CD4-positive, CD25-positive, alpha-beta regulatory T cell (primary cell): ENCODE data around the gene FILIP1L. TPM values are rescaled to one million over a fixed set of nuclear protein-coding genes. Genes with fewer than 3 reads are reported as not detected.
A peak's percentile ranks its signal among the peaks of the same experiment; 100 is the strongest.

Source experiments
- ATAC-seq, 2 donors: fragments of 150-1000 bp; cut with Tn5 transposase; one replicate each; pipeline ENCODE4 v1.10.0; 2021; ENCODE audit warnings: low read depth in 2 of 2, moderate number of reproducible peaks in 2 of 2, moderate library complexity in 1 of 2
- DNase-seq, 3 donors: peaks; one replicate each; pipeline versions ENCODE4 v3.0.0 to v3.0.0-alpha.2; 2012 to 2022; ENCODE audit warnings: mixed read lengths in 1 of 3
- H3K27ac ChIP-seq: one replicate; pipeline ENCODE4 v1.7.0; 2013; ENCODE audit warnings: mild to moderate bottlenecking, low read length; ENCODE audit not compliant: insufficient read depth, poor library complexity, severe bottlenecking
- H3K27me3 ChIP-seq: one replicate; pipeline ENCODE4 v1.7.0; 2013; ENCODE audit warnings: low read length; ENCODE audit not compliant: control insufficient read depth, insufficient read depth
- H3K36me3 ChIP-seq: one replicate; pipeline ENCODE4 v1.7.0; 2013; ENCODE audit warnings: mild to moderate bottlenecking, low read length, moderate library complexity; ENCODE audit not compliant: control insufficient read depth, insufficient read depth
- H3K4me1 ChIP-seq: 2 replicates; pipeline ENCODE4 v1.7.0; 2013; ENCODE audit warnings: mild to moderate bottlenecking, low read length; ENCODE audit not compliant: insufficient read depth, control insufficient read depth, poor library complexity, severe bottlenecking
- H3K4me3 ChIP-seq: one replicate; pipeline ENCODE4 v1.7.0; 2013; ENCODE audit warnings: low read depth, mild to moderate bottlenecking, low read length, moderate library complexity
- H3K9me3 ChIP-seq, 2 experiments: 1 replicate in 1 of 2; 2 replicates in 1 of 2; pipeline ENCODE4 v1.7.0; 2013; ENCODE audit warnings: low read length in 2 of 2, mild to moderate bottlenecking in 1 of 2, moderate library complexity in 1 of 2; ENCODE audit not compliant: control insufficient read depth in 2 of 2
- H3K27ac Mint-ChIP-seq, 3 donors: one replicate each; pipeline ENCODE4 v1.8.0; 2020 to 2022; ENCODE audit warnings: mild to moderate bottlenecking in 3 of 3, mixed read lengths in 3 of 3, moderate library complexity in 2 of 3
- H3K27me3 Mint-ChIP-seq: one replicate; pipeline ENCODE4 v1.8.0; 2022; ENCODE audit warnings: mild to moderate bottlenecking, mixed read lengths
- H3K36me3 Mint-ChIP-seq: one replicate; pipeline ENCODE4 v1.8.0; 2020; ENCODE audit warnings: mixed read lengths
- H3K4me1 Mint-ChIP-seq, 4 donors: one replicate each; pipeline ENCODE4 v1.8.0; 2020 to 2022; ENCODE audit warnings: mixed read lengths in 4 of 4, mild to moderate bottlenecking in 1 of 4
- H3K4me3 Mint-ChIP-seq, 4 donors: one replicate each; pipeline ENCODE4 v1.8.0; 2020 to 2022; ENCODE audit warnings: mild to moderate bottlenecking in 4 of 4, mixed read lengths in 4 of 4, moderate library complexity in 3 of 4
- H3K9me3 Mint-ChIP-seq, 7 donors: one replicate each; pipeline ENCODE4 v1.8.0; 2020 to 2022; ENCODE audit warnings: mixed read lengths in 7 of 7, mild to moderate bottlenecking in 3 of 7, moderate library complexity in 2 of 7
- polyA plus RNA-seq, 4 donors: library from polyadenylated mRNA; unstranded; fragments of 300-500 nt; fragmentation: Illumina TruSeq; gene quantifications; one replicate each; pipeline ENCODE4 v1.2.3, GENCODE V29; 2021
- total RNA-seq: library from RNA; stranded (reverse); gene quantifications from one replicate; pipeline ENCODE4 v1.2.3, GENCODE V29; 2022

FILIP1L gene
- total and polyA plus RNA-seq, 5 donors from 2014 or later = 0.37 to 1.0 (median 0.65) TPM; not detected in 2

DNA sequence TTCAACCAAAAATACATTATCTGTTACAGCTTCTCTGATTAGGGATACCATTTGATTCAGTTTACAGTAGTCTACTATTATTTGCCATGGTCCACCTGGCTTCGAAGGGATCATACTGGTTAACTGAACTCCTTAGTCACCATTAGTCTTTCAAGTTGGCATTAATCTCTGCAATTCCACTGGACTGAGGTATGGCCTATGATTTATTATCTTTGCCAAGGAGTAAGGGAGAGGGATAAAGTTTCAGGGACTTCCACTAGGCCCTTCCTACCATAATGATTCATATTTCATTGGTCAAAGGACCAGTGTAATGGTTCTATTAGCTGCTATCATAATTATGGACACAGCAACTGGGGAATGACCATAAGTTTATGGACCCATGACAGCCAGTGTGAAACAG is 303.9 kb downstream of the FILIP1L start:
- no peak overlapping the region for H3K27ac Mint-ChIP-seq
- H3K4me3 Mint-ChIP-seq = no peak overlapping the region
- ATAC-seq (no peak), DNase-seq (no peak)
- H3K9me3 Mint-ChIP-seq = peaks cover 0 to 6% (median 3%) of the 10 kb centered on the region in 7 donors
- Histone ChIP-seq H3K36me3 (no peaks in the 10 kb centered on the region), H3K27ac (no peak overlapping the region), H3K27me3 (no peaks in the 10 kb centered on the region), H3K4me3 (no peak overlapping the region), H3K4me1 (no peaks in the 10 kb centered on the region), H3K9me3 (peaks cover 0 to 7% of the 10 kb centered on the region in 2 experiments)
- H3K36me3 Mint-ChIP-seq = peaks cover 5% of the 10 kb centered on the region
- no peaks in the 10 kb centered on the region for H3K27me3 Mint-ChIP-seq
- peaks cover 0 to 4% (median 2%) of the 10 kb centered on the region in 4 donors for H3K4me1 Mint-ChIP-seq

DNA sequence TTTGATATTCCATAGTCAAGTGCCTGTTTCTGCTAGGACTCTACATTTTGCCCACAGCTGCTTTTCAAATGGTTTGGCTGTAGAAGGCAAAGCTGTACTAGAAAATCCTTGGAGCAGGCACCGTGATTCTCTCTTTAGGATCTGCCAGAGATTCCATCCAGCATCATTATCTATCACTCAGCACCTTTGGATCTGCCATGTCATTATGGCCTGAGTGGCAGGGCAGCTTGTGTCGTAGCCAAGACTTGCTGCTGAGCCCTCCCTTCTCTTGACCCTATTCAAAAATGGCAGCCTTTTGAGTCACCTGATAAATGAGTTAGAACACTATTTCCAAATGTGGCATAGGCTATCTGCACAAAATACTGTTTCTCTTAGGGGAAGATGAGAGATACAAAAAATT is 304.7 kb downstream of the FILIP1L start:
- Mint-ChIP-seq H3K4me1 (peaks cover 0 to 3% (median 0%) of the 10 kb centered on the region in 4 donors), H3K36me3 (peaks cover 5% of the 10 kb centered on the region), H3K9me3 (peaks cover 0 to 7% (median 4%) of the 10 kb centered on the region in 7 donors), H3K27me3 (no peaks in the 10 kb centered on the region), H3K27ac (peak overlapping the region in 1 of 3 donors; percentile 20), H3K4me3 (no peak overlapping the region)
- Histone ChIP-seq H3K27me3 (no peaks in the 10 kb centered on the region), H3K4me3 (no peak overlapping the region), H3K27ac (no peak overlapping the region), H3K4me1 (no peaks in the 10 kb centered on the region), H3K36me3 (no peaks in the 10 kb centered on the region), H3K9me3 (peaks cover 0 to 15% of the 10 kb centered on the region in 2 experiments)
- ATAC-seq = no peak
- no peak for DNase-seq

DNA sequence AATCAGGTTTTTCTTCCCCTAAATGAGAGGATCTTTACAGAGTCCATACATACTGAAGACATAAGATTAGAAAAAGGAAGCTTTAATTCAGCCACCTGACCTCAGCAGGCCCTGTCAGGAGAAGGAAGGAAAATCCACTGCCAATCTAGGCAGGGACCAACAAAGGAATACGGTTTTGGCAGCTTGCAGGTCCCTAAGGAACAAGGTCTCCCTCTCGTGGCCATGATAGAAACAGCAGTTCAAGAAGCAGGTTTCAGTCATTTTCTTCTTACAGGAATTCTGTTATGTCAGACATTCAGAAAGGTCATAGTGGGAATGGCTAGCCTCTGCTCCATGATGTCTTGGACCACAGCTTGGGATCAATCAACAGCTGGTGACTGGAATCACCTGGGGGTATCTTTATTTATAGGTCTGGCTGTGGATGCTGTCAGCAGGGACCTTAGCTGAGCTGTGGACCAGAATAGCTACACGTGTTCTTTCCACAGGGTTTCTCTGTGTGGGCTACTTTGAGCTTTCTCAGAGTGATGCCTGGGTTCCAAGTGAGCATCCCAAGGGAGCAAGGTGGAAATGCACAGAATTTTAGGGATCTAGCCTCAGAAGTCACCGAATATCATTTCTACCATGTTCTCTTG is 306.0 kb downstream of the FILIP1L start:
- Mint-ChIP-seq H3K27ac (no peak overlapping the region), H3K36me3 (peaks cover 5% of the 10 kb centered on the region), H3K4me3 (no peak overlapping the region), H3K27me3 (no peaks in the 10 kb centered on the region), H3K4me1 (peaks cover 0 to 3% (median 0%) of the 10 kb centered on the region in 4 donors), H3K9me3 (peaks cover 0 to 11% (median 4%) of the 10 kb centered on the region in 7 donors)
- H3K4me1 ChIP-seq = no peaks in the 10 kb centered on the region
- peaks cover 0 to 17% of the 10 kb centered on the region in 2 experiments for H3K9me3 ChIP-seq
- no peaks in the 10 kb centered on the region for H3K36me3 ChIP-seq
- H3K4me3 ChIP-seq = no peak overlapping the region
- peak; percentile 33 to 59 (median 46) for DNase-seq
- no peak for ATAC-seq
- no peaks in the 10 kb centered on the region for H3K27me3 ChIP-seq
- H3K27ac ChIP-seq = no peak overlapping the region

DNA sequence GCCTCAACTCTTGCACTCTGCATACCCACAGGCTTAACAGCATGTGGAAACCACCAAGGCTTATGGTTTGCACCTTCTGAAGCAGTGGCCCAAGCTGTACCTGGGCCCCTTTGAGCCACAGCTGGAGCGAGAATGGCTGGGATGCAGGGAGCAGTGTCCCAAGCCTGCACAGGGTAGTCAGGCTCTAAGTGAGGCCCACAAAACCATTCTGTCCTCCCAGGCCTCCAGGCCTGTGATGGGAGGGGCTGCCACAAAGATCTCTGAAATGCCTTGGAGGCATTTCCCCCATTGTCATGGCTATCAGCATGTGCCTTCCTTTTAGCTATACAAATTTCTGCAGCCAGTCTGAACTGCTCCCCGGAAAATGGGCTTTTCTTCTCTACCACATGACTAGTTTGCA is 309.1 kb downstream of the FILIP1L start:
- Mint-ChIP-seq H3K27me3 (peaks cover 8% of the 10 kb centered on the region), H3K36me3 (peaks cover 5% of the 10 kb centered on the region), H3K27ac (peak overlapping the region in 1 of 3 donors; percentile 44), H3K9me3 (peaks cover 0 to 11% (median 5%) of the 10 kb centered on the region in 7 donors), H3K4me1 (peaks cover 0 to 3% (median 0%) of the 10 kb centered on the region in 4 donors), H3K4me3 (no peak overlapping the region)
- H3K4me1 ChIP-seq = no peaks in the 10 kb centered on the region
- H3K27ac ChIP-seq = no peak overlapping the region
- no peak for DNase-seq
- ATAC-seq = no peak
- peaks cover 0 to 17% of the 10 kb centered on the region in 2 experiments for H3K9me3 ChIP-seq
- no peaks in the 10 kb centered on the region for H3K36me3 ChIP-seq
- H3K27me3 ChIP-seq = no peaks in the 10 kb centered on the region
- H3K4me3 ChIP-seq = no peak overlapping the region

DNA sequence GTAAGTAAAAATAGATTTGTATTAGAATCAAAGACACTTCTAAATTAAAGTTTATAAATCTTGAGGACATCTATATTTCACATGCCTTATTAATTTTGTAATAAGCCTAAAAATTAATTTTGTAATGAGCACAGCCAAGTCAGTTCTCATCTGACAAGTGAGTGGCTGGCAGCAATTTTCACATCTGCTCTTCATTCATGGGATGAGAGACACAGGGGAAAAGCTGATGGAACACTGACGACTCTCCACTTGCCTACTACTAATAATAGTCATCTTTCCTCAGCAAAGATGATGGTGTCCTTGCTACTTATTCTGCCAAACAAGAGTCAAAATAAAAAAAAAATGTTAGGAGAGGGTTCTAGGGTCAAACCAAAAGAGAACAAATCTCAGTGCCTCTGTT is 311.0 kb downstream of the FILIP1L start:
- Histone ChIP-seq H3K27ac (no peak overlapping the region), H3K4me1 (no peaks in the 10 kb centered on the region), H3K9me3 (peaks cover 0 to 17% of the 10 kb centered on the region in 2 experiments), H3K27me3 (no peaks in the 10 kb centered on the region), H3K36me3 (no peaks in the 10 kb centered on the region), H3K4me3 (no peak overlapping the region)
- no peak overlapping the region for H3K27ac Mint-ChIP-seq
- peaks cover 8% of the 10 kb centered on the region for H3K27me3 Mint-ChIP-seq
- DNase-seq = no peak
- no peak overlapping the region for H3K4me3 Mint-ChIP-seq
- ATAC-seq = no peak
- peaks cover 0 to 3% (median 0%) of the 10 kb centered on the region in 4 donors for H3K4me1 Mint-ChIP-seq
- peaks cover 5% of the 10 kb centered on the region for H3K36me3 Mint-ChIP-seq
- H3K9me3 Mint-ChIP-seq = peaks cover 0 to 11% (median 5%) of the 10 kb centered on the region in 7 donors

DNA sequence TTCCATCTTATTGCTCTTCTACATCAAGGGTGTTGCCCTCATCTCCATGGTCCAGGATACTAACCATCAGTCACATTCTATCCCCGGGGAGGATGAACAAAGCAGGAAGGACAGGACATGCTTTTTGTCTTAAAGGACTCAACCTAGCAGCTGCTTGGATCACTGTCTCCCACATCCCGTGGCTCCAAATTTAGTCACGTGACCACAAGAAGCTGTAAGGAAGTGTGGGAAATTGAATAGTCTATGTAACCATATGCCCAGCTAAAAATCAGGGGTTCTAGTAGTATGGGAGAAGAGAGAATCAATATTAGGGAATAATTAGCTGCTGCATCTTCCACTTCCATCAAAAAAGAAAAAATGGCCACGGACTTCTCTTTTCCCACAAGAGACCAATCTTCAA is 314.9 kb downstream of the FILIP1L start:
- Histone ChIP-seq H3K27me3 (no peaks in the 10 kb centered on the region), H3K4me1 (no peaks in the 10 kb centered on the region), H3K27ac (no peak overlapping the region), H3K9me3 (no peaks in the 10 kb centered on the region), H3K4me3 (no peak overlapping the region), H3K36me3 (no peaks in the 10 kb centered on the region)
- Mint-ChIP-seq H3K9me3 (peaks cover 0 to 4% (median 2%) of the 10 kb centered on the region in 7 donors), H3K4me3 (no peak overlapping the region), H3K36me3 (no peaks in the 10 kb centered on the region), H3K4me1 (no peaks in the 10 kb centered on the region), H3K27ac (no peak overlapping the region), H3K27me3 (peaks cover 8% of the 10 kb centered on the region)
- no peak for DNase-seq
- ATAC-seq = no peak

DNA sequence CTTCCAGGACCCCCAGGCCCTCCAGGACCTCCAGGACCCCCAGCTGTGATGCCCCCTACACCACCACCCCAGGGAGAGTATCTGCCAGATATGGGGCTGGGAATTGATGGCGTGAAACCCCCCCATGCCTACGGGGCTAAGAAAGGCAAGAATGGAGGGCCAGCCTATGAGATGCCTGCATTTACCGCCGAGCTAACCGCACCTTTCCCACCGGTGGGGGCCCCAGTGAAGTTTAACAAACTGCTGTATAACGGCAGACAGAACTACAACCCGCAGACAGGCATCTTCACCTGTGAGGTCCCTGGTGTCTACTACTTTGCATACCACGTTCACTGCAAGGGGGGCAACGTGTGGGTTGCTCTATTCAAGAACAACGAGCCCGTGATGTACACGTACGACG is 318.7 kb downstream of the FILIP1L start:
- H3K27me3 Mint-ChIP-seq = peaks cover 4% of the 10 kb centered on the region
- H3K36me3 ChIP-seq = no peaks in the 10 kb centered on the region
- no peaks in the 10 kb centered on the region for H3K4me1 Mint-ChIP-seq

DNA sequence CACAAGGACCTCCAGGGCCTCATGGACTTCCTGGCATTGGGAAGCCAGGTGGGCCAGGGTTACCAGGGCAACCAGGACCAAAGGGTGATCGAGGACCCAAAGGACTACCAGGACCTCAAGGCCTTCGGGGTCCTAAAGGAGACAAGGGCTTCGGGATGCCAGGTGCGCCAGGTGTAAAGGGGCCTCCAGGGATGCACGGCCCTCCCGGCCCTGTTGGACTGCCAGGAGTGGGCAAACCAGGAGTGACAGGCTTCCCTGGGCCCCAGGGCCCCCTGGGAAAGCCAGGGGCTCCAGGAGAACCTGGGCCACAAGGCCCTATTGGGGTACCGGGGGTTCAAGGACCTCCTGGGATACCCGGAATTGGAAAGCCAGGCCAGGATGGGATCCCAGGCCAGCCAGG is 319.8 kb downstream of the FILIP1L start:
- peaks cover 12% of the 10 kb centered on the region for H3K27me3 Mint-ChIP-seq
- H3K4me1 Mint-ChIP-seq = no peaks in the 10 kb centered on the region
- ATAC-seq (no peak), DNase-seq (no peak)
- Histone ChIP-seq H3K27me3 (peaks cover 2% of the 10 kb centered on the region), H3K9me3 (no peaks in the 10 kb centered on the region), H3K36me3 (no peaks in the 10 kb centered on the region), H3K4me3 (no peak overlapping the region), H3K27ac (no peak overlapping the region), H3K4me1 (no peaks in the 10 kb centered on the region)
- H3K36me3 Mint-ChIP-seq = no peaks in the 10 kb centered on the region
- no peaks in the 10 kb centered on the region for H3K9me3 Mint-ChIP-seq
- H3K27ac Mint-ChIP-seq = no peak overlapping the region
- H3K4me3 Mint-ChIP-seq = no peak overlapping the region

More for the DNA sequence above, 318.7 kb downstream of the FILIP1L start:
- Histone ChIP-seq H3K9me3 (no peaks in the 10 kb centered on the region), H3K4me3 (no peak overlapping the region), H3K27me3 (no peaks in the 10 kb centered on the region), H3K27ac (no peak overlapping the region), H3K4me1 (no peaks in the 10 kb centered on the region)
- Mint-ChIP-seq H3K27ac (no peak overlapping the region), H3K9me3 (peaks cover 0 to 1% (median 0%) of the 10 kb centered on the region in 7 donors), H3K36me3 (no peaks in the 10 kb centered on the region), H3K4me3 (no peak overlapping the region)
- ATAC-seq (no peak), DNase-seq (no peak)
